ENCODE data around the gene SCN7A.

The SCN7A gene

DNA sequence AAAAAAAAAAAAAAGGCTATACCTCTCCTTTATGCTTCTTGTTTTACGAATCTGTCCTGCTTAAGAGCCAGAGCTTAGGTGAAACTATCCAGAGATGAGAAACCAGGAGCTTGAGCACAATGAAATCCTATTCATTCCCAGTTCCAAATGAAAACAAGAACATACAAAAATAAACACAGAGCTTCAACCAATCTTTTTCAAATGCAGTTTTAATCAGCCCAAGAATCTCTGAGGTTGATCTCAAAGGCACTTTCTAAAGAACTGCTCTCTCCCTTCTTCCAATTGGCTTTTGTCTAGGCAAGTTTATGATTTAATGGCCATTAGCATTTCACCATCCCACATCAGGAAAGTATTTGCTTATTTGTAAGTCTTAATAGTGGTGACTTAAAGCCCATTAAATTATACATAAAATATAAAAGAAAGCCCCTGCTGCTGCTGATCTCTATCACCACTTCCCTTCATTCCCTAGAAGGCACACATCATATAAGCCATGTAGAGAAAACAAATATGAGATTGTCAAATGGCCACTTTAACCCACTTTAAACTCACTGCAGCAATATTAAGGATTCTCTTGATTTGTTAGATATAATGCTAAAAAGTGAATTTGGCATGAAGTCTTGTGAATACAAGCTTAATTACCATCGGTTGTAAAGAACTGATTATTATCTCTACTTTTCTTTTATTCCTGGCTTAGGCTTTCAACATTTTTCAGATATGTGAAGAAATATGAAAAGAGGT is 89.0 kb downstream of the SCN7A start:
- no peak for DNase-seq (ENCODE audit: low read depth in 2 of 2)

DNA sequence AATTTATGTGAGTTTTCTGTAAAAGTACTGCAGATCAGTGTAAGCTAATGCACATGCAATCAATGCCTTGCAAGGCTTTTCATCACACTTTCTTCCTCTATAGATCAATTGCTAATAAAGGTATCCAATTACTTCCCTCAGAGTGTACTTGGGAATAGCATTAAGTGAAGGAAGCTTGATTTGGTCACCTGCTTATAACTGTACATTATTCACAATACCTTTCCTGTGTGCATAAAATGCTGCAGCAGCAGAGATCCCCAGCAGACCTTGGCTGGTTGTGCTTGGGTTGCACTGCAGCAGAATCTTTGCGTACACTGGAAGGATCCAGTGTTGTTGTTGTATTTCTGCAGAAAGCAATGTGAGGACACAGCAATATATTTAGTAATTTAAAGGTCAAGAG is 99.8 kb downstream of the SCN7A start:
- DNase-seq (ENCODE audit: low read depth in 2 of 2), result no peak

DNA sequence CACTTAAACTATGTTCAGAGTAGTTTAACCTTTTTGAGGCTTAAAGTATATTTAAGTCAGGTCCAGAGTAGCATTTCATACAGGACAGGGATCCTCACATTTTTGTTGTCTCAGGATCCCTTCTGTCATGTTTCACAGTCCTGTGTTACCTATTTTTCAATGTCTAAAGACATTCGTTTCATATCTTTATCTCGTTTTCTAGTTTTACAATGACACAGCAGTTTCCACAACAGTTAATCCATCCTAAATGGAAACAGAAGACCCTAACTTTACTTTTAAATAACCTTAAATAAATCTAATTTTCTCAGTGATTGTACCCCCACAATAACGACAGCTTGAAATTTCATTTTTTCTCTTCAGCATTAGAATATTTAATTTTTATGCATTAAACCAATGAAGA is 101.0 kb downstream of the SCN7A start:
- no peak for DNase-seq (ENCODE audit: low read depth in 2 of 2)

DNA sequence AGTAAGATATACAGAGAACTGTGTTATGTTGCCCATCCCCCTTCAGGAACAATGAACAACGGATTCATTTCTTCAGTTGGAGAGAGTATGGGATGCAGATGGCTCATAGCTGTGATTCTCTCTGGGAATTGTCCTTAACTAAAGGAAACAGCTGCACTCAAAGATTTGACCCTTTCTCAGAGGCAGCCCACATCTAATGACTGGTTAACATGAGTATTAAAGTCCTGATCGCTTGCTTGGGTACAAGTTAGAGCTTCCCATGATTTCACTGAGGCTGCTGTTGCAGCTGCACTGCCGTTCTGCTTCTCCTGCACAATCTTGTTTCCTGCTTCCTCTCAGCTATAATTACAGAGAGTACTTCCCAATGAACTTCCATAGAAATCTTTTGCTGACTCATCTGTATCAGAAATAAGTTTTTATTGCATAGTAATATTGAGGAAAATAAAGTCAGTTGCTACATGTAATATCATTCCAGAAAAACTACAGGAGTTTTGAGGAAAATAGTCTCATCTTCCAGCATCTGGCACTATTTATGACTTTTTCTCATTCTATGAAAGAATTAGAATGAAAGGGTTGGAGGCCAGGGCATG is 105.5 kb downstream of the SCN7A start:
- no peak for DNase-seq (ENCODE audit: low read depth in 2 of 2)

DNA sequence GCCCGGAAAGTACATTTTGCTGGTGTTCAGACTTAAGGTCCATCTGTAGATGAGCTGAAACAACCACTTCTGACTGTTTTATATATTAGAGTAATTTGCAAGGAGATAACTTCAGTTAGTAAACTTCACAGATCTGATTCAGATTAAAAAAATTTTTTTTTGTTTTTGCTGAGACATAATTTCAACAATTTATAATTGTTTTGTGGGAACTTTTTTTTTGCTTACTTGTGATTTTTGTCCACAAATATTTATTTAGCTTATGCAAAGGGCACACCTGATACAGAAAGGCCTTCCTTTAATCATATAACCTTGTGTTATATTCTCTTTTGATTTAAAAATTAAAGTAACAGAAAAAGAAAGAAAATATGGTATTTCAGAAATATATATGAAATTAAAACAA is 108.7 kb downstream of the SCN7A start:
- DNase-seq (ENCODE audit: low read depth in 2 of 2), result no peak

DNA sequence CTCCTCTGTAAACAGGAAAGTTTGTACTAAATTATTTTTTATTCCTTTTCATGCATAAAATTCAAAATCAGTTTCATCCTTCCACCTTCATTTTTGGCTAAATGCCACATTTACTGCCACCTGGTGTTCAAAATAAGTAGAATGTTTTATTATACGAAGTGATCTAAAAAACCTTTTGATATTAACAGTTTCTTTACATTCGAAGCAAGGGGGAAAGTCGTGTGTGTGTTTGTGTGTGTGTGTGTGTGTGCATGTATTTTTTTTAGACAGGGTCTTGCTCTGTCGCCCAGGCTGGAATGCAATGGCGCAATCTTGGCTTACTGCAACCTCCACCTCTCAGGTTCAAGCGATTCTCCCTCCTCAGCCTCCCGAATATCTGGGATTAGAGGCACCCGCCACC is 109.3 kb downstream of the SCN7A start:
- DNase-seq (ENCODE audit: low read depth in 2 of 2), result no peak

DNA sequence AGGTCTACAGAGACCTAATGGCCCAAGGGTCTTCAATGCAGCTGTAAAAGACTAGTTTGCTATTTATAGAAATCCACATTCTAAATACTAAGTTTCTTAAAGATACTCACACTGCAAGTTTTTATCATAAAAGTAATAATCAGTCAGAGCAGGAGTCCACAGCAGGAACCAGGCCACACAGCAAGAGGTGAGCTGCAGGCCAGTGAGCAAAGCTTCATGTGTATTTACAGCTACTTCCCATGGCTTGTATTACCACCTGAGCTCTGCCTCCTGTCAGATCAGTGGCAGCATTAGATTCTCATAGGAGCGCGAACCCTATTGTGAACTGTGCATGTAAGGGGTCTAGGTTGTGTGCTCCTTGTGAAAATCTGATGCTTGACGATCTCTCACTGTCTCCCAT is 111.6 kb downstream of the SCN7A start:
- no peak for DNase-seq (ENCODE audit: low read depth in 2 of 2)

DNA sequence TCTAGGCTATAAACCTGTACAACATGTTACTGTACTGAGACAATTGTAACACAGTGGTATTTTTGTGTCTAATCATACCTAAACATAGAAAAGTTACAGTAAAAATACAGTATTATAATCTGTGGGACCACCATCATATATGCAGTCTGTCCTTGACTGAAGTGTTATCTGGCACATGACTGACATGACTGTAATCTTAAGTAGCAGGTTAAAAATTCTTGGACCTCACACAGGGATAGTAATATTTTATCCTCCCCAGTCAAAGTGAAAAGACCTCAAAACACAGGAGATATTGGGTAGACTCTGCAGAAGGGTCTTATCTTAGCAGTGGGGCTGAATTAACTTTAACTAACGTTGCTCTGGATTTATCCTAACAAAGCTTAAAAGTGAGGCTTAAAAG is 113.4 kb downstream of the SCN7A start:
- no peak for DNase-seq (ENCODE audit: low read depth in 2 of 2)

DNA sequence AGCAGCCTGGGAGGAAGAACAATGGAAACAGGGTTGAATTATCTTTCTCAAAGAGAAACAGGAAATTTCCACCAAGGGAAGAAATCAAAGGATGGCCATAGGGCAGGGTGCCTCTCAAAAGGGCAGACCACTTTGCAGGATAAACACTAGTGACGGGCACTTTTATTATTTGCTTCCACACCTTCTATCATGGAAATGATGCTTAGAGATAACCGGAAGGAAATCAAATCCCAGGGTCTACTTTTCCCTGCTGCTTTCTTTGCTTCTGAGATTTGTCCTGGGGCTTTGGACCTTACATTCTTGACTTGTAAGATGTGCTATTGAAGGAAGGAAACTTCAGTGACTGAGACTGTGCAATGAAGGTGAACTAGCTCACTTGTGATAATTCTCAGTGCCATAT is 117.2 kb downstream of the SCN7A start:
- DNase-seq (ENCODE audit: low read depth in 2 of 2), result no peak

DNA sequence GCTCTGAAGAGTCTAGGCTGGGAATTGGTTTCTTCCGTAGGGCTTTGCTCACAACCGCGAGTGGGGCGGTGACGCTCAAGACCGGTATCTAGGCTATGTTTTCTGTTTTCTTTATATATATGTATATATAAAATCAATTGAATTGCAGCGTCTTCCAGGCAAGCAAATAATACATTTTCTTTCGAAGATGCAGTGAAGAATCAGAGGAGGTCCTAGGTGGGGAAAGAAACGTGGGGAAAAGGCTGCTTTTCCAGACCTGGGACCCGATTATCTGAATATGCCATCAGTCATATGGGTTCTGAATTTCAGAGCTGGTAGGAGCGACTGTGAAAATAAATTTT is 117.6 kb downstream of the SCN7A start:
- DNase-seq (ENCODE audit: low read depth in 2 of 2), result no peak

DNA sequence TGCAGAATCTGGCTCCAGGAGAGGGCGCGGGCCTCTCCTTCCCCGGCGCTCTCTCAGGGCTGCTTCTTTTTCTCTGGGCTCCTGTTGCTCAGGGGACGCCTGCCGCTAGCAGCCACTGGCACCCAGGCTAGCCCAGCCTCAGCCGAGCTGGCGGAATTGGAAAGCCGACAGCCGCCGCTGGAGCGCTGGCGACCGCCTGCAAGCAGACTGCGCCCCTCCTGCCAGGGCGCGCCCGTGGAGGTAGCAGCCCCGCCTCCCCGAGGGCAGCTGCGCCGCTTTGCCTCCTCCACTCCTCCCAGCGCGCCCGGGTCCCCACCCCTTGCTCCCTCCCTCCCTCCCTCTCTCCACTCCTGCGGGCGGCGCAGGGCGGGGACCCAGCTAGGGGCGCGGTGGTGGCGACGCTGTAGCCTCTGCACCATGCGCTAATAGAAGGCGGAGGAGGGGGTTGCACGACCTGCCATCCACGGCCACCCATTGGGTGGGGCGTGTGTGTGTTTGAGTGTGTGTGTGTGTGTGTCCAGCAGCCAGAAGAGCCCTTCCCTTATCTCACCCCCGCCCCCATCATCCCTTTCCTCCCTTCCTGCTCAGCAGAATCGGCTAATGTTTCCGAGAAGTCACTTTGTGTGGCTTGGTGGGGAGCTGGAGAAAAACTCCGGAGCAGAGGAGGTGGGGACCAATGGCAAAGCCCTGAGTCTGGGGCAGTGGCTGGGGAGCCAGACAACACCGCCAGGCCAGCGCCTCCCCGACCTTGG is 118.1 kb downstream of the SCN7A start, which contains the start of gene SCN9A:
Gene SCN9A, minus strand, starts transcription at position 209 of the 752 bp plus-strand sequence. CDS start 64,188 bp downstream, outside the sequence.
- no peak for DNase-seq (ENCODE audit: low read depth in 2 of 2)

DNA sequence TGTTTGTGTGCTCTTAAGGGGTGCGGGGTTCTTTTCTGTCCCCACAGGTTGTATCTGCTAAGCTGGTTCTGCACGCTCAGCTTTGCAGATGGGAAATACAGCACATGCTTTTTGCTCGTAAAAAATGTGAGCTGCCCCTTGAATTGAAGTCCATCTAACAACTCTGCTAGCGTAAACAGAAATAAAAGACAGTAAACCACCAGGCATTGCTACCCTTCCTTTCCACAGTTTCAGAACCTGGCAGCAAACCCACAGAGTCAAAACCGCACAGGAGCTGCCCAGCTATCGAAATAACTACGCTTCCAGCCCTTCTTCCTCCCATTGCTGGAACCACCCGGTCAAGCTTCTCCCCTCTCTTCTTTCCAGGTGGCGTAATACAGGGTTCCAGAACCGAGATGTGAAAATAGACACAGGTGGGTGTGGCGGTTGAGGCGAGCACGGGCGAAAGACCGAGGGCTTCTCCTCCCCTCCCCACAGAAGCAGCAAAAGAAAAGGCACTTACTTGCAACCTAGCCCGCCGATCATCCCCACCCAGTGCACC is 118.8 kb downstream of the SCN7A start:
- DNase-seq (ENCODE audit: low read depth in 2 of 2), result no peak

DNA sequence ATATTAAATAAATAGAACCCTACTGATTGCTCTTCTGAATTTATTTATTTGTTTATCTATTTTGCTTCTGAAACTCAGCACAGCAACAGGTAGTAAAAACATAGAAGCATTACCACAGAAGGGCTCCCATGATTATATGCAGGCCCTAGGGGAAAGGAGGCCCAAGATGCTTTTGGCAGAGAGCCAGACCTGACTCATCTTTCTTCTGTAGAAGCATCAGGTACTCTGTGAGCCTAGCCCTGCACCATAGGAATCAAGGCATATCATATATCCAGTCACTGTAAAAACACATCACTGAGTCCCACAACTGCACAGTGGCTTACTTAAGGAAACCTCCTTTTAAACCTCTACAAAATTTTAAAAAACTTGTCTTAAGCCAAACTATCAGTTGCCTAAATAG is 120.1 kb downstream of the SCN7A start:
- no peak for DNase-seq (ENCODE audit: low read depth in 2 of 2)

DNA sequence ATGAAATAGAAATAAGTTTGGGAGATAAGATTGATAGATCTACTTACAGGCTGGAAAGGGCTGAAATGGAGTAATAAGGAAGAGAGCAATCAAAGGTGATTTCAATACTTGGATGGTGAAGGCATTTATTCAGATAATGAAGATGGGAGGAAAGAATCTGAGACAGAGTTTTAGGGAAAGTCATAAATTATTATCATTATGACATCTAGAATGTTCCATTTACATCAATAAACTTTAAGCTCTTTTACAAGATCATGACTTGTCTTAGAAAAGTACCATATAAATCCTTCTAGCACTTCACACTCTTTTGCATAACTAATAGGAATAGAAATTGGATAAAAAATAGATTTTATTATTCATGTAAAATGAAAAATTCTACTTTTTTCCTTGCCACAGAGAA is 120.5 kb downstream of the SCN7A start:
- DNase-seq (ENCODE audit: low read depth in 2 of 2), result no peak

DNA sequence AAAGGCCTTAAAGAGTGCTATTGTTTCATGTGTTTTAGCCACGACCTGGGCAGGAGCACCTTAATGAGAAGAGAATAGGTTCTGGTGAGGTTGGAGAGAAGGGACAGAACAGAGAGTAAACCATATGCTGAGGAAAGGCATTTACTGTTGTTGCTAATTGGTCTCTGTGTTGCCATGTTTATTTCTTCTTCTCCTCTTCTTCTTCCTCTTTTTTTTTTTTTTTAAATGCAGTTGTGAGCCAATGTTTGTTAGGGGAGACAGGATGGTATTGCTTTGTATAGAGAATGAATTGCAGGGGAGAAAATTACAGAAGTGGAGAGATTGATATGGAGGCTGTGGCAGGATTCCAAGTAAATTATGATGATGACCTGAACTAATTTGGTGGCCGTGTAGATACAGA is 120.9 kb downstream of the SCN7A start:
- DNase-seq (ENCODE audit: low read depth in 2 of 2), result no peak

DNA sequence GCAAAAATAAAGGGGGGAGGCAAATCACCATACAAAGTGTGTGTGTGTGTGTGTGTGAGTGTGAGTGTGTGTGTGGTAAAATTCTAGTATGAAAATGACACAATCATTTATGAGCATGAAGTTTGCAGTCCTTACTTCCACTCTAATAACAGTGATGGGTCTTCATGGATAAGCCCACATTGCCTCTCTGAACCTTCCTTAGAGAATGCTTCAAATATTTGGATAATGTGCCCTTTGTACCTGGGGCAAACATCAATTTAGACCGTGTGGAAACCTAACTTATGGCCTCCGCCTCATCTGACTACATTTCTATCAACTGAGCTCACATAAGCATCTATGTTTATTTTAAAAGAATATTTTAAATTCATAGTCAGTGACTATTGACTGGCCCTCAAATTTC is 122.0 kb downstream of the SCN7A start:
- no peak for DNase-seq (ENCODE audit: low read depth in 2 of 2)

DNA sequence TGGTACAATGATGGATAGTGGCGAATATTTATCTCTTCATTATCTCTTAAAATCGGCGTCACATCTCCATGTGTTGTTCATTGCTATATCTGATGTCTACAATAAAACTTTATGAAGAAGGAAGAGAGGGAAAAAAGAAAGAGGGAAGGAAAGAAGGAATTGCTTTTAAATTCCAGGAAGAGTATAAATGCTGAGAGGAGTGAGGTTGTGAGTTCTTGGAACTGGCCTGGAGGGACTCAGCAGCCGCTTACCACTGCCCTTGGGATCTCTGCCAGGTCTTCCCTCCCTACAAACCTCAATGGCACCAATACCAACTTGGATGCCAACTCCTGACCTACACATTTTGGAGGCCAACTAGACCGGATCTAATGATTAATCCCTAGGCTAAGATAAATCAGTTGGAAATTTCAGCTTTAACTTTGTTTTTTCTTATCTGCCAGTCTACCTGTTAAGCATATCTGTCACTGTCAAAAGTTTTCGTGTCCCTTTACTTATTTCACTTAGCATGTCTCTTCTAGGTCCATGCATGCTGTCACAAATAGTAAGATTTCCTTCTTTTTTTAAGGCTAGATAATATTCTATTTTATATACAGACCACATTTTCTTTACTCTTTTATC is 128.1 kb downstream of the SCN7A start:
- no peak for DNase-seq (ENCODE audit: low read depth in 2 of 2)

DNA sequence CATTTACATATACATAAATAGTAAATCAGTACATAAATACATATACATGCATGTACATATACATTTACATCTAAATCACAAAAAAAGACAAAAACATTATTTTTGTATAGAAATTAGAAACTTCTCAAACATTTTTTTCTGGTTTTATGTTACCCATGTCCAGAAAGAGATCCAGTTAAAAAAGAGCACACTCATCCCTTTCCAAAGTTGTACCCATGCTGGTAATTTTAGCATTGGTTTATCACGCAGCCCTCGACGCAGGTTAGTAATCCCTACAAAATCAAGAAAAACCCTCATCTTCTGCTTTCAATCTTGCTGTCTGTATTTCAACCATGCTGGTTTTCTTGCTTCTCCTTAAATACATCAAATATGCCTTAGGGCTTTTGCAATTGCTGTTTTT is 128.8 kb downstream of the SCN7A start:
- no peak for DNase-seq (ENCODE audit: low read depth in 2 of 2)

DNA sequence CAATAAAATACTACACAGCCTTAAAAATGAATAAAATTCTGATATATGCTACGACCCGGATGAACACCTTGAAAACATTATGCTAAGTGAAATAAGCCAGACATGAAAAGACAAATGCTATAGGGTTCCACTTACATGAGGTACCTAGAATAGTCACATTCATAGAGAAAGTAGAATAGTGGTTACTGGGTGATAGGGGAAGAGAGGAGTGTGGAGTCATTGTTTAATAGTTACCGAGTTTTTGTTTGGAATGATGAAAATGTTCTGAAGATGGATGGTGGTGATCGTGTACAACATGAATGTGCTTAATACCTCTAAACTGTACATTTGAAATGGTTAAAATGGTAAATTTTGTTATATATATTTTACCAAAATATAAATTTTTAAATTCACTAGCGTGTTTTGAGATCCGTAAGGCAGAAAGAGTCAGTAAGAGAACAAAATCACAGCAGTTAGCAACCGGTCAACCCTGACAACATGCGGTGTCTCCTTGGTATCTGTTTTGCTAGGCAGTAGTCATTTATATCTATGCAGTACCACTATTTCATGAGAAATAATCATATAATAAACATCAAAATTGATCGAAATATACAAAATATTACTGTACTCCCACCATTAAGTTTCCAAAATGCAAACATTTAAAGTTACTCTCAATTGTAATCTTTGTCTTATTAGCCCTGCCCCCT is 129.4 kb downstream of the SCN7A start:
- no peak for DNase-seq (ENCODE audit: low read depth in 2 of 2)

DNA sequence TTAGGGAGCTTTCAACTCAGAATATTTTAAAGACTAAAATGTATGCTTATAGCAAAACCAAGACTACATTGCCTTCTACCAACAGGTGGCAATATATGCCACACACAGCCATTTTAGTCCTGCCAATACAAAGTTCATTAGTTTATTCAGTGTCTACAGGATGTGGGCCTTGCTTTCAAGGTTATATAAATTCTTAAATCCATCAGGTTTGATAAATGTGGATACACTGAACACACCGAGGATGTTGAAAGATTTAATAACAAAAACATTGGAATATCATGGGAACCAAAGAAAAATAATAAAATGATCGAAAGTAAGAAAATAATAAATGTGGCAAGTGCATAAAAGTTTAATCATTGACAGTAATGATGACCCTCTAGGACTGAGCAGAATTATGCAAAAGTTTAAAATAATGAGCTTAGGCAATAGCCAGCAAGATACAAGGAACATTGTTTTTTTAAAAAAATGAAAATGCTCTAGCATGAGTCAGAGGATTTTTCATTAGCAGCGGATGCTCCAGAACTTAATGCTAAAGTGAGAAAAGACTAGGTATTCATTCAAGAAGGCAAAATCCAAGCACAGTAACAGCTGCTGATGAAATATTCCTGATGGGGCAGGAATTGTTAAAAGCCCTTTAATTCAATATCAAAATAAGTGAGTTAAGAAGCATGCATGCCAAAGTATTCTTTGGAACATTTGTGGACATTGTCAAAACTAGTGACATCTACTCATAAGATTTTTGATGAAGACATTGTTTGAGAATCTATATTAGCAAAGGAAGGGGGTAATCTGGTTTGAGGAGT is 132.5 kb downstream of the SCN7A start:
- no peak for DNase-seq (ENCODE audit: low read depth in 2 of 2)

DNA sequence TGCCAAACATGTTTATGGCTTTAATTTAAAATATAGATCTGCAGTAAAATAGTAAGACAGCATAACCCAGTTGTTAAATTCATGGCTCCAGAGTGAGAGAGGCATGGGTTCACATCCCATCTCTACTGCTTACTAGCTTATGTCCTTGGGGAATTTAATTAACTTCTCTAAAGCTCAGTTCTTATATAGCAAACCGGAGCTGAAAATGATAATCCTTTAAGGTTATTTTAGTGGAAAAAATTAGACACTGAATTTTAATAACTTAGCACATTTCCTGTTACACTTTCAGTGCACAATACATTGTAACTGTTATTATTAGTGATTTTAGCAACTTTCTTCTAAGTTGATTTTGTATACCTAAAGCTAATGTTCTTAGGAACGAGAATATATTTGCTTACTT is 133.1 kb downstream of the SCN7A start:
- DNase-seq (ENCODE audit: low read depth in 2 of 2), result no peak
